Measurements from ENCODE around the gene GLYATL1.
"Not testable (repeated sequence)": the region's sequence is repeated elsewhere in the genome, so short reads cannot be mapped to it uniquely, and the experiment has no call there.

The GLYATL1 gene

GRCh38 chr11:58979222-58979621, 39.9 kb downstream of the GLYATL1 start:
- H3K9me3 ChIP-seq (ENCODE audit: low read length), result no peaks in the 10 kb centered on the region
- no peaks in the 10 kb centered on the region for H3K4me1 ChIP-seq (ENCODE audit: insufficient read depth, low read length)
- no peak overlapping the region for H3K4me3 ChIP-seq (ENCODE audit: low read length)
- no peaks in the 10 kb centered on the region for H3K27me3 ChIP-seq (ENCODE audit: insufficient read depth, low read length)
- H2AFZ ChIP-seq (ENCODE audit: low read depth, low read length), result no peak overlapping the region
- H3K36me3 ChIP-seq (ENCODE audit: insufficient read depth, low read length), result no peaks in the 10 kb centered on the region

- H3K27me3 ChIP-seq (ENCODE audit: insufficient read depth, low read length), result no peaks in the 10 kb centered on the region
- H3K4me1 ChIP-seq (ENCODE audit: insufficient read depth, low read length), result no peaks in the 10 kb centered on the region
- no peak overlapping the region for H2AFZ ChIP-seq (ENCODE audit: low read depth, low read length)
- no peak overlapping the region for H3K4me3 ChIP-seq (ENCODE audit: low read length)
- no peaks in the 10 kb centered on the region for H3K9me3 ChIP-seq (ENCODE audit: low read length)
- no peaks in the 10 kb centered on the region for H3K36me3 ChIP-seq (ENCODE audit: insufficient read depth, low read length)
These were observed 41.0 kb downstream of the GLYATL1 start for GRCh38 chr11:58980159-58980843.

GRCh38 chr11:58992489-58992888, 53.2 kb downstream of the GLYATL1 start:
- H3K4me1 ChIP-seq (ENCODE audit: insufficient read depth, low read length), result no peaks in the 10 kb centered on the region
- no peak overlapping the region for H3K4me3 ChIP-seq (ENCODE audit: low read length)
- H3K27me3 ChIP-seq (ENCODE audit: insufficient read depth, low read length), result peaks cover 4% of the 10 kb centered on the region
- H3K36me3 ChIP-seq (ENCODE audit: insufficient read depth, low read length), result no peaks in the 10 kb centered on the region
- no peak overlapping the region for H2AFZ ChIP-seq (ENCODE audit: low read depth, low read length)
- H3K9me3 ChIP-seq (ENCODE audit: low read length), result no peaks in the 10 kb centered on the region

DNA sequence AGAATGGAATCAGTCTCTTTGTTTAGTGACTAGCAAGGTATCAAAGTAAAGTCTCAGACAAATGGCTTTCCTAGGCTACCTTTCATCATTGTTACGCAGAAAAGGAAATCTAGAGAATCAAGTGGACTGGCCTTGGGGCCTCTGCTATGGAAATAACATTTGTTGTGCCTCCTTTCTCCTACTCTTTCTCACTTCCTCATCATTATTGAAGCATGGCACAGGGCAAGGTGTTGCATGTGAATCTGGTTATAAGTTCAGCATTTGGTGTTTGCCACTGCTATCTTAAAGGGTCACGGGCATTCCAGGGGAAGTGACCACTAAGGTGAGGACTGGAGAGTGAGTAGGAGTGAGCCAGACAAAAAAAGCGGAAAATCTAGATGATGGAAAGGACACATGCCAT, 54.9 kb downstream of the GLYATL1 start:
- no peaks in the 10 kb centered on the region for H3K36me3 ChIP-seq (ENCODE audit: insufficient read depth, low read length)
- H3K27me3 ChIP-seq (ENCODE audit: insufficient read depth, low read length), result peaks cover 4% of the 10 kb centered on the region

DNA sequence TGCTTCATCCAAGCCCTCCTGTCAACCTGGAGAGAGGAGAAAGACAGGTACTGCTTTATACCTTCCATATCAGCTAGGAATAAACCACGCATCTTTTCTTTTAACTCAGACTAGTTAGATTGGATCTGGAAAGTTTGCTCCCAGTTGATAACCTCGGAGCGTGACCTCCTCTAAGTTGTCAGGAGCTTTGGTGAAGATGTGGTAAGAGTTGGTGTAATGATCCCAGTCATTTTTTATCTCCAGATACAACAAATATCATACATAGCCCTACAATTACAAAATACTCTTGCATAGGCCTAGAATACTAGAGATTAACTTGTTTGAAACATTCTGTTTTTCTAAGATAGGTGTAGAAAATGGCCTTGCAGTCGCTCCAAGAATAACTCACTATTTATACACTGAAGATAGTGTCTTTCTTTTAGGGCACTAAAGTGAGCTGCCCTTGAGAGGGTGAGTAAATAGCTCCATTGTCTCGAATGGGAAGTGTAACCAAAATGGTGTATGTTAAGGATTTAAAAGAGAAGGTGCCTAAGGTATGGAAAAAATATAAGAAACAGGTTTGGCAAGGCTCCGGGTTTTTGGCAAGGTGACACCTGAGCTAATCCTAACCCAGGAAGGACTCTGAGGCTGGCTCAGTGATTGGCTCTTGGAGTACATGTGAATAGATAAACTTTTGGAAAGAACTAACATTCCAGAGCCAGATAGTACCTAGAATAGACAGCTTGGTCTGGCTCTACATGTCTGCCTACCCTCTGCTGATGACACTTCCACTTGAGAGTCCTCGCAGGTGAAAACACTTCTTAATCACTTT, 59.4 kb downstream of the GLYATL1 start:
- Histone ChIP-seq H3K4me3 (ENCODE audit: low read length) (no peak overlapping the region), H3K4me1 (ENCODE audit: insufficient read depth, low read length) (no peaks in the 10 kb centered on the region), H3K9me3 (ENCODE audit: low read length) (no peaks in the 10 kb centered on the region), H3K27me3 (ENCODE audit: insufficient read depth, low read length) (peaks cover 4% of the 10 kb centered on the region), H3K36me3 (ENCODE audit: insufficient read depth, low read length) (no peaks in the 10 kb centered on the region), H2AFZ (ENCODE audit: low read depth, low read length) (no peak overlapping the region)

More for the DNA sequence above, 54.9 kb downstream of the GLYATL1 start:
- Histone ChIP-seq H3K9me3 (ENCODE audit: low read length) (no peaks in the 10 kb centered on the region), H3K4me1 (ENCODE audit: insufficient read depth, low read length) (no peaks in the 10 kb centered on the region), H3K4me3 (ENCODE audit: low read length) (no peak overlapping the region), H2AFZ (ENCODE audit: low read depth, low read length) (no peak overlapping the region)

DNA sequence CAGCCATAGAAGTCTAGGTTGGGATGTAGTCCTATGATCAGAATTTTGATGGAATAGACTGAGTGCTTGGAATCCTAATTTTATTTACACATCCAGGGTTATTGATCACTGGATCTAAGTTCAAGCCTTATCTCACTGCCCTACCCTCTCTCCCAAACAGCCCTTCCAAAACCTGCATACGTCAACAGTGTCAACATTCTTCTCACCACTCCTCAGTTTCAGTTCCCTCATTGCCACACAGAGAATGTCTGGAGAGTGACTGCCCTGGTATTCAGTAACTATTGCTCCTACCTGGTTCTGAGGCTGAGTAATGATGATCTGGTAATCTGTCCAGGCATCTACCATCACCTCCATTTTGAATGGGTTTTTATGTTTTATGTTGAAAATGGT, 60.0 kb downstream of the GLYATL1 start:
- H3K9me3 ChIP-seq (ENCODE audit: low read length), result no peaks in the 10 kb centered on the region
- no peak overlapping the region for H3K4me3 ChIP-seq (ENCODE audit: low read length)
- no peaks in the 10 kb centered on the region for H3K4me1 ChIP-seq (ENCODE audit: insufficient read depth, low read length)
- no peaks in the 10 kb centered on the region for H3K36me3 ChIP-seq (ENCODE audit: insufficient read depth, low read length)
- no peak overlapping the region for H2AFZ ChIP-seq (ENCODE audit: low read depth, low read length)
- H3K27me3 ChIP-seq (ENCODE audit: insufficient read depth, low read length), result peaks cover 4% of the 10 kb centered on the region

DNA sequence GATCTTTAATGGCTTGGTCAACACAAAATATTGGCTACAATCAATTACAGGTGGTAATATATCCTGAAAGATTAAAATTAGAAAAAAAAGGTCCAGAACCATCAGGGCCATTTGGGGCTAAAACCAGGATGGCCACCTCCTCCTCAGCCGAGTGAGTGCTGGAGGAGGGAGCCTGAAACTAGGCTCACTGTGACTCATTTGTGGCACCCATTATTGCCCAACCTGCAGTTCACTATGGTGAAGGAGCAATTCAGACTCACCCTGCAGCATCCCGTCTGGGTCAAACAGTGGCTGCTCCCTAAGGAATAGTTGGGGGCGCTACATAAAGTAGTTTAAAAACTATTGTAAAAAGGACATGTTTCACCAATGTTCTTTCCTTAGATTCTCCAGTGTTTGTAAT, 60.7 kb downstream of the GLYATL1 start:
- Histone ChIP-seq H3K27me3 (ENCODE audit: insufficient read depth, low read length) (peaks cover 4% of the 10 kb centered on the region), H3K4me1 (ENCODE audit: insufficient read depth, low read length) (no peaks in the 10 kb centered on the region), H3K4me3 (ENCODE audit: low read length) (no peak overlapping the region), H3K9me3 (ENCODE audit: low read length) (no peaks in the 10 kb centered on the region), H3K36me3 (ENCODE audit: insufficient read depth, low read length) (no peaks in the 10 kb centered on the region), H2AFZ (ENCODE audit: low read depth, low read length) (no peak overlapping the region)

DNA sequence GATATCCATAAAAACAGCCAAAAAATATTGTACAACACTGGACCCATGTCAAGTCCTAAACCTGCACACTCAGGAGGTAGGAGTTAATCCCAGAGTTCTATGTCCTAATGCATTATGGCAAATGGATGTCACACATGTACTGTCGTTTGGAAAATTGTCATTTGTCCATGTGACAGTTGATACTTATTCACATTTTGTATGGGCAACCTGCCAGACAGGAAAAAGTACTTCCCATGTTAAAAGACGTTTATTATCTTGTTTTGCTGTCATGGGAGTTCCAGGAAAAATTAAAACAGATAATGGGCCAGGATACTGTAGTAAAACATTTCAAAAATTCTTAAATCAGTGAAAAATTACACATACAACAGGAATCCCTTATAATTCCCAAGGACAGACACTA, 62.7 kb downstream of the GLYATL1 start:
- H3K27me3 ChIP-seq (ENCODE audit: insufficient read depth, low read length); H2AFZ ChIP-seq (ENCODE audit: low read depth, low read length); H3K4me3 ChIP-seq (ENCODE audit: low read length): not testable (repeated sequence)

More for the DNA sequence above, 62.7 kb downstream of the GLYATL1 start:
- H3K4me1 ChIP-seq (ENCODE audit: insufficient read depth, low read length); H3K36me3 ChIP-seq (ENCODE audit: insufficient read depth, low read length); H3K9me3 ChIP-seq (ENCODE audit: low read length): not testable (repeated sequence)
